Measurements from ENCODE around the gene FBXO33. TPM values are rescaled to one million over a fixed set of nuclear protein-coding genes. Genes with fewer than 3 reads are reported as not detected.
A peak's percentile ranks its signal among the peaks of the same experiment; 100 is the strongest.
"Not testable (repeated sequence)": the region's sequence is repeated elsewhere in the genome, so short reads cannot be mapped to it uniquely, and the experiment has no call there.

Gene FBXO33
- total RNA-seq, 1 donor from 2014 or later = 21.7 TPM

DNA sequence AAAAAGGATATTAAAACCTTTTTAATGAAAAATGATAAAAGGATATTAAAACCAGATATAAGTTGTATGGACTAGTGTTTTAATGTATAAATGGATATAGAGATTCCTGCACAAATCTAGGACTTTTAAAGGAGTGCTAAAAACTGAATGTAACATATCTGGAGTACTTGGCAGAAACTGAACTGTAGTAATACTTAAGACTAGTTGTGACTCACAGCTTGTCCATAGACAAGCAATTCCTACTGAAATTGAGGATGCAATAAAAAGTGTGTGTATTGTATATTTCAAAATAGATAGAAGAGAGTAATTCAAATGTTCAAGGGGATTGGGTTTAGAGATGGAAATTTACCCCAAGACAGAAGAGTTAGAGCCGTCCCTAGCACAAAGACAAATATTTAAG is 59.6 kb downstream of the FBXO33 start:
- DNase-seq (ENCODE audit: low spot score) = peak; percentile 55

- no peak for DNase-seq (ENCODE audit: low spot score)
Observed at GRCh38 chr14:39370415-39370814, 61.8 kb downstream of the FBXO33 start.

GRCh38 chr14:39369029-39369428 is 63.2 kb downstream of the FBXO33 start:
- DNase-seq (ENCODE audit: low spot score) = no peak

DNA sequence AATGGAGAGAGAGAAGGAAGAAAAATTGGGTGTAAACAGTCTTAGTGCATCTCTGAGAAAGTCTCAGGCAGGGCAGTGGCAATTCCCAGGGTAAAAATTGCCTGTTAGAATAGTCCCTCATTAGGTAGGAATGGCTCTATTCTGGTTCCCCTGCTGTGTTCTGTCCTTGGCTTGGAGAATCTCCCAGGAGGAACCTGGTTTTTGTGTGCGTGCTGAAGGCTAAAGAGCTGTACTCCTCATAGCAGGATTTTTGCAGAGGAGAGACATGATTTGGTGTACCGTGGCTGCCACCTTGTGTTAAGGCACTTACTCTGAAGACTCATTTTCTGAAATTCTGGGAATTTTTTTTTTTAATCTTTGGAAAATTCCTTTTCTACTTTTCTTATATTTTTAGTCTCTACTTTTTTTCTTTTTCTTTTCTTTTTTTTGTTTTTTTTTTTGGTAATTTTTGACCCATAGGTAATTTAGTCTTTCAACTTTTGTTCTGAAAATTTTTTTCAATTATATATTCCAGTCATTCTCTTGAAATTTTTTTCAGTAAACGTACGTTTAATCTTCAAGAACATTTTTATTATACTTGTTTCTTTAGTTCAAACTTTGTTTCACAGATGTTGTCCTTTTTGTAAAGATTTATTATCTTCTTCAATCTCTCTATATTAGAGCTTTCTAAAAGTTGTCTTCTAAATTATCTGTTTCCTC is 63.8 kb downstream of the FBXO33 start:
- DNase-seq (ENCODE audit: low spot score) = peak; percentile 62

GRCh38 chr14:39367387-39367751 is 64.9 kb downstream of the FBXO33 start:
- no peak for DNase-seq (ENCODE audit: low spot score)

DNA sequence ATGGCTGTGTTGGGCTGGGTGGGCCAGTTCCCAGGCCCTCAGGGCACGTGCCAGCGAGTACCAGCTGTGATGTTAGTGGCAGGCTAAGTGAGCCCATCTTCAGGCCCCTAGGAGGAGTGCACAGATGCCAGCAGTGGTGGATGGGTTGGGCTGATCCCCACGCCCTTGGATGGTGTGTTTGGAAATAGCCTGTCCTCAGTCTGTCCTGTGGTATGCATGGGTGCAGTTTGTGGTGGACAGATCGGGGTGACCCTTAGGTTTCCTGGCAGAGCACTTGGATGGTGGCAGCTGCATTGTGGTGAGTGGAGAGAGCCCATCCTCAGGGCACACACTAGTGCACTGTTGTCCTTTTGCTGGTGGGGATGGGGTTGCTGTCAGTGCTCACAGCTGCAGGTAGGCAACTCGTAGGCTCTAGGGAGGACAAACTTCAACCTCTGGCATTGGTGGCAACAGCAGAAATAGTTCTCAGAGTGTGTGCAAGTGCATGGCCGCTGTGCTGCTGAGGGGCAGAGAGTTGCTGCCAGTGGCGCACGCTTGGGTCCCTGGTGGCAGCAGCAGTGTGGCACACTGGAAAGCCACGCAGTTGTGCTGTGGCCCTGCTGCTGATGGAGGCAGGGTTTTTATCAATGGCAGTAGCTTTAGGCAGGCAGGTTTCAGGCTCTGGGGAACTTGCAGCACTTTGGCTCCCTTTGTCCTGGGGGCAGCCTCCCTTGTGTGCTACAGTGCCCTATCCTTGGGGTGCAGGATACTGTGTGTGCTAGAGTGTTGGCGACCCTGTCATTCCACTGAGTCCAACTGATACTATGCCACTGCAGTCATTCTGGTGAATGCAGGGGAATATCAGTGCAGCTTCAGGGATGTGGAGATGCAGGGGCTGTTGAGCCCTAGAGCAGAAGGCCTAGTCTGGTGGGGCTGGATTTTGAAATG is 65.5 kb downstream of the FBXO33 start:
- DNase-seq (ENCODE audit: low spot score) = no peak

DNA sequence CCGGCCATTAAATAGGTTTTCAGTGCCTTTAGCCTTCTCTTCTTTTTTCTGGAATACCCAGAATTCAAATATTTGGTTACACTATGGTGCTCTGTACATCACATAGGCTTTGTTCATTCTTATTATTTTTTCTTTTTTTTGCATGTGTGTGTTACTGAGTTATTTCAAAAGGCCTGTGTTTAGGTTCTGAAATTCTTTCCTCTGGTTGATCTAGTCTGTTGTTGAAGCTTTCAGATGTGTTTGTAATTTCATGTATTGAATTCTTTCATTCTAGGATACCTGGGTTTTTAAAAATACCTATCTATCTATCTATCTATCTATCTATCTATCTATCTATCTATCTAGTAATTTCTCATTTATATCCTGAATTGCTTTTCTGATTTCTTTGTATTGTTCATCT is 66.9 kb downstream of the FBXO33 start:
- no peak for DNase-seq (ENCODE audit: low spot score)

DNA sequence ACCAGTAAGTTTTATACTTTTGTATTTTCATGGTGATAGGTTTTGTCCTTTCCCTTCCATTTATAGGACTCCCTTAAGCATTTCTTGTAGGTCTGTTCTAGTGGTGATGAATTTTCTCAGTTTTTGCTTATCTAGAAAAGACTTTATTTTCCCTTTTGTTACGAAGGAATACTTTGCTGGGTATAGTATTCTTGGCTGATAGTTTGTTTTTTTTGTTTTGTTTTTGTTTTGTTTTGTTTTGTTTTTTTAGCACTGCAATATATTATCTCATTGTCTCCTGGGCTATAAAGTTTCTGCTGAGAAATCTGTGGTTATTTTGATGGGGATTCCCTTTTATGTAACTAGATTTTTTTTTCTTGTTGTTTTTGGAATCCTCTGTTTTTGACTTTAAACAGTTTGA is 67.7 kb downstream of the FBXO33 start:
- DNase-seq (ENCODE audit: low spot score) = no peak

GRCh38 chr14:39361556-39361955 is 70.7 kb downstream of the FBXO33 start:
- not testable (repeated sequence) for DNase-seq (ENCODE audit: low spot score)

DNA sequence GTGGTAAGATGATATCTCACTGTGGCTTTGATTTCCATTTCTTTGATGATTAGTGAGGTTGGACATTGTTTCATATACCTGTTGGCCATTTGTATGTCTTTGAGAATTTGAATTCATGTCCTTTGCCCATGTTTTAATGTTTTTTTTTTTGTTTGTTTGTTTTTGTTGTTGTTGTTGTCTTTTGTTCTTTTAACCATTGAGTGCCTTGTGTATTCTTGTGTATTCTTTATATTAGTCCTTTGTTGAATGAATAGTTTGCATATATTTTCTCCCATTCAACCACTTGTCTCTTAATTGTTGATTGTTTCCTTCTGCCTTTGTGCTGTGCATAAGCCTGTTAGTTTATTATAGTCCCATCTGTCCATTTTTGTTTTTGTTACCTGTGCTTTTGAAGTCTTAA is 71.9 kb downstream of the FBXO33 start:
- no peak for DNase-seq (ENCODE audit: low spot score)

- DNase-seq (ENCODE audit: low spot score) = not testable (repeated sequence)
Observed at GRCh38 chr14:39359069-39359468, 73.2 kb downstream of the FBXO33 start.

GRCh38 chr14:39351708-39352107 is 80.5 kb downstream of the FBXO33 start:
- DNase-seq (ENCODE audit: low spot score) = no peak

DNA sequence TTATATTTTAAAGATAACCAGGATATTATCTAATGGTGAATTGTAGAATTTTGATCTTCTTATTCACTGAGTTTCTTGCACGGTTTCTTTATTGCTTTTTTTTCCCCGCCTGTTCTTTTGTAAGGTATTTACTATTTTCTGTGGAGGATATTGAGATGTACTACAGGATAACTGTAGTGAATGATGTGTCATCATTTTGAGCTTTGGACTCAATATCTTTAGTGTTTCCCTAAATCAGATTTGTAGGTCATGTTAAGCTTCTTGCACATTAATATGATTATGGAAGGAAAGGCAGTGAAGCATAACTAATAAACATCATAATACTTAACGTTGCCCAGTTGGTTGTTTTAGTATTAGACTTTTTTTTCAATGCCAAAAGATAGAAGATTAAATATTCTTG is 81.4 kb downstream of the FBXO33 start:
- DNase-seq (ENCODE audit: low spot score) = no peak

Other genes with a start within 250 kb of the FBXO33 start
- gene MIA2, start 198.5 kb downstream of the FBXO33 start, total RNA-seq (ENCODE audit: insufficient read depth, low replicate concordance) = 21.9 TPM

Data from umbilical cord (tissue), 2 donors.